Mucosa of rectum (tissue), 2 donors: ENCODE data around the gene FPR1.
"Not testable (repeated sequence)": the region's sequence is repeated elsewhere in the genome, so short reads cannot be mapped to it uniquely, and the experiment has no call there.

Source experiments
- H3K27ac ChIP-seq, 2 donors: one replicate each; pipeline ENCODE4 v1.7.0; 2013; ENCODE audit warnings: inconsistent platforms in 2 of 2, low read depth in 2 of 2, low read length in 2 of 2
- H3K27me3 ChIP-seq, 2 donors: one replicate each; pipeline ENCODE4 v1.7.0; 2013; ENCODE audit warnings: low read length in 2 of 2; ENCODE audit not compliant: control insufficient read depth in 2 of 2, insufficient read depth in 2 of 2
- H3K36me3 ChIP-seq, 2 donors: one replicate each; pipeline ENCODE4 v1.7.0; 2013; ENCODE audit warnings: low read length in 2 of 2; ENCODE audit not compliant: control insufficient read depth in 2 of 2, insufficient read depth in 2 of 2
- H3K4me1 ChIP-seq, 2 donors: one replicate each; pipeline ENCODE4 v1.7.0; 2013; ENCODE audit warnings: low read length in 2 of 2, mild to moderate bottlenecking in 1 of 2; ENCODE audit not compliant: control insufficient read depth in 2 of 2, insufficient read depth in 2 of 2
- H3K4me3 ChIP-seq, 2 donors: one replicate each; pipeline ENCODE4 v1.7.0; 2013; ENCODE audit warnings: low read length in 2 of 2
- H3K9ac ChIP-seq, 2 donors: one replicate each; pipeline ENCODE4 v1.7.0; 2013; ENCODE audit warnings: low read length in 2 of 2, low read depth in 1 of 2, mild to moderate bottlenecking in 1 of 2
- H3K9me3 ChIP-seq, 2 donors: one replicate each; pipeline ENCODE4 v1.7.0; 2013; ENCODE audit warnings: low read length in 2 of 2; ENCODE audit not compliant: control insufficient read depth in 2 of 2
- donor health status: healthy.
- donor health status: Normal muscosa, but diverticular disease.

The FPR1 gene

GRCh38 chr19:51738523-51738922, 13.2 kb downstream of the FPR1 start:
- not testable (repeated sequence) for H3K9me3 ChIP-seq, H3K4me1 ChIP-seq, H3K27me3 ChIP-seq

GRCh38 chr19:51737924-51738323, 13.8 kb downstream of the FPR1 start:
- no peak overlapping the region for H3K4me3 ChIP-seq
- H3K4me1 ChIP-seq, result no peaks in the 10 kb centered on the region
- H3K36me3 ChIP-seq, result no peaks in the 10 kb centered on the region
- H3K27me3 ChIP-seq, result no peaks in the 10 kb centered on the region
- no peaks in the 10 kb centered on the region for H3K9me3 ChIP-seq
- no peak overlapping the region for H3K27ac ChIP-seq
- no peak overlapping the region for H3K9ac ChIP-seq

More at GRCh38 chr19:51738523-51738922, 13.2 kb downstream of the FPR1 start:
- H3K36me3 ChIP-seq, H3K9ac ChIP-seq, H3K27ac ChIP-seq, H3K4me3 ChIP-seq: not testable (repeated sequence)

- Histone ChIP-seq H3K27ac (no peak overlapping the region), H3K4me1 (no peaks in the 10 kb centered on the region), H3K9ac (no peak overlapping the region), H3K36me3 (no peaks in the 10 kb centered on the region), H3K9me3 (no peaks in the 10 kb centered on the region), H3K27me3 (no peaks in the 10 kb centered on the region), H3K4me3 (no peak overlapping the region)
Measured at GRCh38 chr19:51737389-51737788, 14.3 kb downstream of the FPR1 start.

GRCh38 chr19:51735759-51736449, 15.8 kb downstream of the FPR1 start:
- Histone ChIP-seq H3K9me3 (no peaks in the 10 kb centered on the region), H3K36me3 (no peaks in the 10 kb centered on the region), H3K4me3 (no peak overlapping the region), H3K27ac (no peak overlapping the region), H3K27me3 (no peaks in the 10 kb centered on the region), H3K4me1 (no peaks in the 10 kb centered on the region), H3K9ac (no peak overlapping the region)

GRCh38 chr19:51733742-51734522, 17.7 kb downstream of the FPR1 start:
- Histone ChIP-seq H3K4me3 (no peak overlapping the region), H3K27ac (no peak overlapping the region), H3K27me3 (no peaks in the 10 kb centered on the region), H3K36me3 (no peaks in the 10 kb centered on the region), H3K9ac (no peak overlapping the region), H3K4me1 (no peaks in the 10 kb centered on the region), H3K9me3 (no peaks in the 10 kb centered on the region)

- Histone ChIP-seq H3K27ac (no peak overlapping the region), H3K9ac (no peak overlapping the region), H3K4me3 (no peak overlapping the region), H3K27me3 (peaks cover 0 to 2% of the 10 kb centered on the region in 2 donors), H3K4me1 (no peaks in the 10 kb centered on the region), H3K9me3 (no peaks in the 10 kb centered on the region), H3K36me3 (no peaks in the 10 kb centered on the region)
Measured at GRCh38 chr19:51729781-51730180, 21.9 kb downstream of the FPR1 start.

- Histone ChIP-seq H3K4me3 (no peak overlapping the region), H3K27ac (no peak overlapping the region), H3K36me3 (no peaks in the 10 kb centered on the region), H3K27me3 (peaks cover 5% of the 10 kb centered on the region in 2 donors), H3K9me3 (no peaks in the 10 kb centered on the region), H3K9ac (no peak overlapping the region), H3K4me1 (no peaks in the 10 kb centered on the region)
Measured at GRCh38 chr19:51727349-51727880, 24.3 kb downstream of the FPR1 start.

- Histone ChIP-seq H3K27ac (no peak overlapping the region), H3K4me1 (no peaks in the 10 kb centered on the region), H3K9ac (no peak overlapping the region), H3K36me3 (no peaks in the 10 kb centered on the region), H3K9me3 (no peaks in the 10 kb centered on the region), H3K27me3 (peaks cover 5 to 6% of the 10 kb centered on the region in 2 donors), H3K4me3 (no peak overlapping the region)
Measured at GRCh38 chr19:51726049-51726448, 25.6 kb downstream of the FPR1 start.

- Histone ChIP-seq H3K9ac (no peak overlapping the region), H3K4me3 (no peak overlapping the region), H3K27ac (no peak overlapping the region), H3K4me1 (no peaks in the 10 kb centered on the region), H3K36me3 (no peaks in the 10 kb centered on the region), H3K9me3 (no peaks in the 10 kb centered on the region), H3K27me3 (peaks cover 5 to 11% of the 10 kb centered on the region in 2 donors)
Measured at GRCh38 chr19:51724543-51724942, 27.1 kb downstream of the FPR1 start.

- no peak overlapping the region for H3K4me3 ChIP-seq
- H3K36me3 ChIP-seq, result no peaks in the 10 kb centered on the region
- H3K9ac ChIP-seq, result no peak overlapping the region
- no peaks in the 10 kb centered on the region for H3K4me1 ChIP-seq
- H3K9me3 ChIP-seq, result no peaks in the 10 kb centered on the region
- H3K27ac ChIP-seq, result no peak overlapping the region
- H3K27me3 ChIP-seq, result peaks cover 5 to 11% of the 10 kb centered on the region in 2 donors
Measured at GRCh38 chr19:51722492-51722891, 29.2 kb downstream of the FPR1 start.
